Measurements from ENCODE around the gene CLEC2L.

DNA sequence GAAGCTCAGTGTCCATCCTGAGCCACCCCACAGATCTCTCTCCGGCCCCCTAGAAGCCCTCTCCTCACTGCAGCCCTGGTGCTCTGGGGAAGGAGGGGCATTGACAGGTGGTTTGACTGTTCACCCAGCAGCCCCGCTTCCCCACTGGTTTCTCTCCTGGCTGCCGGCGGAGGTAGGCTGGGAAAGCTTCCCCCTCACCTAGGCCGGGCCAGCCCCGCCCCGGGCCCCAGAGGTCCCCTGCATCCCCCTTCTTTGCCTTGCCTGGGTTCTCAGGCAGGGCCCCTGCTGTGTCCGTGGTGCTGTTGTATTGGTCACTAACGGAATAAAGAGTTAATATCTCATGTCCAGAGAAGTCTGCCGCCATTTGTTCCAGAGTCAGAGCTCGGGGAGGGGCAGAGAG lies 21.2 kb downstream of the CLEC2L start:
- TF ChIP-seq, protein P1, sequence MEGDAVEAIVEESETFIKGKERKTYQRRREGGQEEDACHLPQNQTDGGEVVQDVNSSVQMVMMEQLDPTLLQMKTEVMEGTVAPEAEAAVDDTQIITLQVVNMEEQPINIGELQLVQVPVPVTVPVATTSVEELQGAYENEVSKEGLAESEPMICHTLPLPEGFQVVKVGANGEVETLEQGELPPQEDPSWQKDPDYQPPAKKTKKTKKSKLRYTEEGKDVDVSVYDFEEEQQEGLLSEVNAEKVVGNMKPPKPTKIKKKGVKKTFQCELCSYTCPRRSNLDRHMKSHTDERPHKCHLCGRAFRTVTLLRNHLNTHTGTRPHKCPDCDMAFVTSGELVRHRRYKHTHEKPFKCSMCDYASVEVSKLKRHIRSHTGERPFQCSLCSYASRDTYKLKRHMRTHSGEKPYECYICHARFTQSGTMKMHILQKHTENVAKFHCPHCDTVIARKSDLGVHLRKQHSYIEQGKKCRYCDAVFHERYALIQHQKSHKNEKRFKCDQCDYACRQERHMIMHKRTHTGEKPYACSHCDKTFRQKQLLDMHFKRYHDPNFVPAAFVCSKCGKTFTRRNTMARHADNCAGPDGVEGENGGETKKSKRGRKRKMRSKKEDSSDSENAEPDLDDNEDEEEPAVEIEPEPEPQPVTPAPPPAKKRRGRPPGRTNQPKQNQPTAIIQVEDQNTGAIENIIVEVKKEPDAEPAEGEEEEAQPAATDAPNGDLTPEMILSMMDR (IDR thresholded peaks at IDR 0.05), result no peak
- no peak for TF ChIP-seq POLR2A (IDR thresholded peaks at IDR 0.05)
